Measurements from ENCODE around the gene PPP2R2B.

- TF ChIP-seq, protein P1, sequence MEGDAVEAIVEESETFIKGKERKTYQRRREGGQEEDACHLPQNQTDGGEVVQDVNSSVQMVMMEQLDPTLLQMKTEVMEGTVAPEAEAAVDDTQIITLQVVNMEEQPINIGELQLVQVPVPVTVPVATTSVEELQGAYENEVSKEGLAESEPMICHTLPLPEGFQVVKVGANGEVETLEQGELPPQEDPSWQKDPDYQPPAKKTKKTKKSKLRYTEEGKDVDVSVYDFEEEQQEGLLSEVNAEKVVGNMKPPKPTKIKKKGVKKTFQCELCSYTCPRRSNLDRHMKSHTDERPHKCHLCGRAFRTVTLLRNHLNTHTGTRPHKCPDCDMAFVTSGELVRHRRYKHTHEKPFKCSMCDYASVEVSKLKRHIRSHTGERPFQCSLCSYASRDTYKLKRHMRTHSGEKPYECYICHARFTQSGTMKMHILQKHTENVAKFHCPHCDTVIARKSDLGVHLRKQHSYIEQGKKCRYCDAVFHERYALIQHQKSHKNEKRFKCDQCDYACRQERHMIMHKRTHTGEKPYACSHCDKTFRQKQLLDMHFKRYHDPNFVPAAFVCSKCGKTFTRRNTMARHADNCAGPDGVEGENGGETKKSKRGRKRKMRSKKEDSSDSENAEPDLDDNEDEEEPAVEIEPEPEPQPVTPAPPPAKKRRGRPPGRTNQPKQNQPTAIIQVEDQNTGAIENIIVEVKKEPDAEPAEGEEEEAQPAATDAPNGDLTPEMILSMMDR (conservative IDR thresholded peaks at IDR 0.05 in 1 of 2, IDR thresholded peaks at IDR 0.05 in 1 of 2; ENCODE audit: low read depth in 1 of 2, low read length in 2 of 2) = no peak
- TF ChIP-seq EZH2 (IDR thresholded peaks at IDR 0.05; ENCODE audit: low read length, missing control alignments) = no peak
Observed at GRCh38 chr5:146877783-146878475, 628 bp downstream of the PPP2R2B start.

All from fibroblast of lung (primary cell).